Skeletal muscle cell (primary cell): ENCODE data around the gene DYNC2H1.
"Not testable (repeated sequence)": the region's sequence is repeated elsewhere in the genome, so short reads cannot be mapped to it uniquely, and the experiment has no call there.

Experiments used
- DNase-seq: peaks from one replicate; pipeline ENCODE4 v3.0.0-alpha.2; 2010; ENCODE audit warnings: low read depth
- H3K4me3 ChIP-seq: 2 replicates; pipeline ENCODE4 v1.5.1; 2011; ENCODE audit warnings: low read depth, mild to moderate bottlenecking, control low read depth, low read length, moderate library complexity

DYNC2H1 gene

GRCh38 chr11:103114836-103115235 lies 5.6 kb downstream of the DYNC2H1 start:
- no peak for DNase-seq

GRCh38 chr11:103125462-103125861 lies 16.2 kb downstream of the DYNC2H1 start:
- H3K4me3 ChIP-seq = no peak overlapping the region
- DNase-seq = no peak

More at GRCh38 chr11:103114836-103115235, 5.6 kb downstream of the DYNC2H1 start:
- no peak overlapping the region for H3K4me3 ChIP-seq

GRCh38 chr11:103141986-103142385 lies 32.8 kb downstream of the DYNC2H1 start:
- not testable (repeated sequence) for H3K4me3 ChIP-seq, DNase-seq

- no peak for DNase-seq
- no peak overlapping the region for H3K4me3 ChIP-seq
Observed at GRCh38 chr11:103147627-103148026, 38.4 kb downstream of the DYNC2H1 start.

- no peak for DNase-seq
- no peak overlapping the region for H3K4me3 ChIP-seq
Observed at GRCh38 chr11:103157542-103157941, 48.3 kb downstream of the DYNC2H1 start.

GRCh38 chr11:103164093-103164796 lies 55.0 kb downstream of the DYNC2H1 start:
- no peak for DNase-seq
- no peak overlapping the region for H3K4me3 ChIP-seq

- no peak for DNase-seq
- H3K4me3 ChIP-seq = no peak overlapping the region
Observed at GRCh38 chr11:103167166-103167565, 57.9 kb downstream of the DYNC2H1 start.

GRCh38 chr11:103170865-103171264 lies 61.6 kb downstream of the DYNC2H1 start:
- DNase-seq = no peak
- no peak overlapping the region for H3K4me3 ChIP-seq

GRCh38 chr11:103175461-103176129 lies 66.4 kb downstream of the DYNC2H1 start:
- DNase-seq = no peak
- H3K4me3 ChIP-seq = no peak overlapping the region

GRCh38 chr11:103183981-103184611 lies 74.9 kb downstream of the DYNC2H1 start:
- H3K4me3 ChIP-seq = no peak overlapping the region
- no peak for DNase-seq

- DNase-seq = peak; percentile 4
Observed at GRCh38 chr11:103202048-103202651, 92.9 kb downstream of the DYNC2H1 start.

GRCh38 chr11:103210543-103210942 lies 101.3 kb downstream of the DYNC2H1 start:
- no peak overlapping the region for H3K4me3 ChIP-seq
- no peak for DNase-seq

More at GRCh38 chr11:103202048-103202651, 92.9 kb downstream of the DYNC2H1 start:
- no peak overlapping the region for H3K4me3 ChIP-seq

- DNase-seq = no peak
- no peak overlapping the region for H3K4me3 ChIP-seq
Observed at GRCh38 chr11:103215812-103216211, 106.6 kb downstream of the DYNC2H1 start.

- no peak for DNase-seq
- no peak overlapping the region for H3K4me3 ChIP-seq
Observed at GRCh38 chr11:103220133-103220532, 110.9 kb downstream of the DYNC2H1 start.

GRCh38 chr11:103222806-103223205 lies 113.6 kb downstream of the DYNC2H1 start:
- DNase-seq = peak; percentile 8
- no peak overlapping the region for H3K4me3 ChIP-seq

GRCh38 chr11:103228807-103229206 lies 119.6 kb downstream of the DYNC2H1 start:
- H3K4me3 ChIP-seq = no peak overlapping the region
- no peak for DNase-seq

GRCh38 chr11:103234974-103235373 lies 125.7 kb downstream of the DYNC2H1 start:
- DNase-seq = no peak
- no peak overlapping the region for H3K4me3 ChIP-seq

GRCh38 chr11:103241574-103241973 lies 132.3 kb downstream of the DYNC2H1 start:
- no peak for DNase-seq
- no peak overlapping the region for H3K4me3 ChIP-seq

GRCh38 chr11:103254123-103254522 lies 144.9 kb downstream of the DYNC2H1 start:
- no peak for DNase-seq
- no peak overlapping the region for H3K4me3 ChIP-seq

- no peak for DNase-seq
- no peak overlapping the region for H3K4me3 ChIP-seq
Observed at GRCh38 chr11:103257360-103257759, 148.1 kb downstream of the DYNC2H1 start.
